Activated CD8-positive, alpha-beta T cell treated with anti-CD3 and anti-CD28 coated beads for 36 hours (primary cell): Measurements from ENCODE around the gene TNFRSF14. TPM values are rescaled to one million over a fixed set of nuclear protein-coding genes. Genes with fewer than 3 reads are reported as not detected.

Experiments
- ATAC-seq: fragments of 200-7000 bp; cut with Tn5 transposase; one replicate; pipeline ENCODE4 v1.10.0; 2021; ENCODE audit warnings: mild to moderate bottlenecking, moderate library complexity
- CTCF ChIA-PET: fragments of 350-600 bp; sonication (Branson Sonifier 250); formaldehyde crosslinking; loops from one replicate; lab custom pipeline; 2021; ENCODE audit warnings: antibody characterized with exemption; lab: Charles Lee
- POLR2A ChIA-PET: fragments of 350-600 bp; sonication (Branson Sonifier 250); formaldehyde crosslinking; loops from one replicate; lab custom pipeline; 2021; ENCODE audit warnings: antibody characterized with exemption; lab: Charles Lee
- DNase-seq: peaks from one replicate; pipeline ENCODE4 v3.0.0-alpha.2; 2020
- H3K27ac Mint-ChIP-seq: one replicate; pipeline ENCODE4 v1.8.0; 2021; ENCODE audit warnings: mild to moderate bottlenecking, mixed read lengths
- H3K27me3 Mint-ChIP-seq: one replicate; pipeline ENCODE4 v1.8.0; 2021; ENCODE audit warnings: mixed read lengths
- H3K36me3 Mint-ChIP-seq: one replicate; pipeline ENCODE4 v1.8.0; 2021; ENCODE audit warnings: low read depth, mixed read lengths
- H3K4me1 Mint-ChIP-seq: one replicate; pipeline ENCODE4 v1.8.0; 2021; ENCODE audit warnings: low read depth, mixed read lengths
- H3K4me3 Mint-ChIP-seq: one replicate; pipeline ENCODE4 v1.8.0; 2021; ENCODE audit warnings: mild to moderate bottlenecking, moderate library complexity, mixed read lengths
- H3K9me3 Mint-ChIP-seq: one replicate; pipeline ENCODE4 v1.8.0; 2021; ENCODE audit warnings: mixed read lengths
- intact Hi-C: fragments of 100-400 bp; cut with micrococcal nuclease; formaldehyde crosslinking; loops from one replicate; pipeline ENCODE4 v1.10.0; 2022
- total RNA-seq, 2 experiments: library from RNA; stranded (reverse); gene quantifications; one replicate each; pipeline ENCODE4 v1.2.3, GENCODE V29; 2021
- TF ChIP-seq, protein P1 (sequence below): fragments of 200-600 bp; IDR thresholded peaks from one replicate; pipeline ENCODE4 v1.8.0; 2022; ENCODE audit warnings: antibody characterized with exemption, mild to moderate bottlenecking

TNFRSF14 gene
- total RNA-seq, 2 experiments from 2014 or later, result 134 to 140 TPM

DNA sequence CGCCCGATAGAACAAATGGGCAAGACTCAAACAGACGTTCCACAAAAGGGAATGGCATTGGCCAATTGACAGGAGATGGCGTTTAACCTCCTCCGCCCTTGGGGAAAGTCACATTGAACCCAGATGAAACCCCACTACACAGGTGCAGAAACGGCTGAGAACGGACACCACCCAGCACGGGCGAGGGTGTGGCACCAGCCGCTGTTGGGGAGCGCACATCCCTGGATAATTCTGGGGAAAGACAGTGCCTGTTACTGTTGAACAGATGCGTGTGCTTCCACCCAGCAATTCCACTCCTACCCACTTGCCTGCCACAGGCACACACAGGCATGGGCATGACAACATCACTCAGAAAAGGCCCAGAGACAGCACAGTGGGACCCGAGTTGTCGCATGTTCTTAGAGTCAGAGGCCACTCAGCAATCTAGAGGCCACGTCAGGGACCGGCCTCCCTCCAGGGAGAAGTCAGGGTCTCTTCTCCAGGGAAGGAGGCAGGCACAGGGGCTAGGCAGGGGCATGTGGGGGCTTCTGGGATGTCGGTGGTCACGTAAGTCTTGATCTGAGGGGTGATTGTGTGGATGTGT lies 45.6 kb downstream of the TNFRSF14 start:
- Mint-ChIP-seq H3K4me3 (no peak overlapping the region), H3K27ac (no peak overlapping the region), H3K4me1 (no peaks in the 10 kb centered on the region), H3K36me3 (no peaks in the 10 kb centered on the region), H3K9me3 (peaks cover 7% of the 10 kb centered on the region), H3K27me3 (no peaks in the 10 kb centered on the region)
- intact Hi-C loops, result no loop called here
- TF ChIP-seq, protein P1, sequence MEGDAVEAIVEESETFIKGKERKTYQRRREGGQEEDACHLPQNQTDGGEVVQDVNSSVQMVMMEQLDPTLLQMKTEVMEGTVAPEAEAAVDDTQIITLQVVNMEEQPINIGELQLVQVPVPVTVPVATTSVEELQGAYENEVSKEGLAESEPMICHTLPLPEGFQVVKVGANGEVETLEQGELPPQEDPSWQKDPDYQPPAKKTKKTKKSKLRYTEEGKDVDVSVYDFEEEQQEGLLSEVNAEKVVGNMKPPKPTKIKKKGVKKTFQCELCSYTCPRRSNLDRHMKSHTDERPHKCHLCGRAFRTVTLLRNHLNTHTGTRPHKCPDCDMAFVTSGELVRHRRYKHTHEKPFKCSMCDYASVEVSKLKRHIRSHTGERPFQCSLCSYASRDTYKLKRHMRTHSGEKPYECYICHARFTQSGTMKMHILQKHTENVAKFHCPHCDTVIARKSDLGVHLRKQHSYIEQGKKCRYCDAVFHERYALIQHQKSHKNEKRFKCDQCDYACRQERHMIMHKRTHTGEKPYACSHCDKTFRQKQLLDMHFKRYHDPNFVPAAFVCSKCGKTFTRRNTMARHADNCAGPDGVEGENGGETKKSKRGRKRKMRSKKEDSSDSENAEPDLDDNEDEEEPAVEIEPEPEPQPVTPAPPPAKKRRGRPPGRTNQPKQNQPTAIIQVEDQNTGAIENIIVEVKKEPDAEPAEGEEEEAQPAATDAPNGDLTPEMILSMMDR, result no peak
- ATAC-seq (no peak), DNase-seq (no peak)
- CTCF ChIA-PET, result no interaction called here
- POLR2A ChIA-PET, result no interaction called here

DNA sequence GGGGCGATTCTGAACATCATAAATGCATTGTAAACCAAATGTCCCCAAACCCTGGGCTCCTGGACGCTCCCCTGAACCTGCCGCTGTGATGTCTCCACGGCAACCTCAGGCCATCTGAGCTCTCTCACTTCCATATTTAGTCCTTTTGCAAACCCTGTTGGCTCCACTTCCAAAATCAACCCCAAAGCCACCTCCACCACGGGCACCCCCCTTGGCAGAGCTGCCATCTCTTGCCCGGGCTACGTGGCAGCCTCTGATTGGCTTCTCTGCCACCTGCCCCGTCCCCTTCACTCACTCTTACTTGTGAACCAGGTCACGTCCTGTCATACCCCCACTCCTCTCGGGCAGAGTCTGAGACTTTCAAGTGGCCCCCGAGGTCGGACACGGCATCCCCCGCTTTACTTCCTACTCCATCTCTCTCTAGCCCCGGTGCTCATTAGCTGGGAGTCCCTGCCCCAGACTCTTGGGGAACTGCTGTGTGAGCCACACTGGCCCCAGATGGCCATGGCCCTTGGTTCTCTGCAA lies 46.2 kb downstream of the TNFRSF14 start:
- no peaks in the 10 kb centered on the region for H3K4me1 Mint-ChIP-seq
- ChIA-PET CTCF (no interaction called here), POLR2A (no interaction called here)
- TF ChIP-seq, protein P1, result no peak
- H3K27ac Mint-ChIP-seq, result no peak overlapping the region
- ATAC-seq (no peak), DNase-seq (no peak)
- H3K9me3 Mint-ChIP-seq, result peaks cover 7% of the 10 kb centered on the region
- H3K4me3 Mint-ChIP-seq, result no peak overlapping the region
- intact Hi-C loops, result no loop called here
- no peaks in the 10 kb centered on the region for H3K27me3 Mint-ChIP-seq
- no peaks in the 10 kb centered on the region for H3K36me3 Mint-ChIP-seq

DNA sequence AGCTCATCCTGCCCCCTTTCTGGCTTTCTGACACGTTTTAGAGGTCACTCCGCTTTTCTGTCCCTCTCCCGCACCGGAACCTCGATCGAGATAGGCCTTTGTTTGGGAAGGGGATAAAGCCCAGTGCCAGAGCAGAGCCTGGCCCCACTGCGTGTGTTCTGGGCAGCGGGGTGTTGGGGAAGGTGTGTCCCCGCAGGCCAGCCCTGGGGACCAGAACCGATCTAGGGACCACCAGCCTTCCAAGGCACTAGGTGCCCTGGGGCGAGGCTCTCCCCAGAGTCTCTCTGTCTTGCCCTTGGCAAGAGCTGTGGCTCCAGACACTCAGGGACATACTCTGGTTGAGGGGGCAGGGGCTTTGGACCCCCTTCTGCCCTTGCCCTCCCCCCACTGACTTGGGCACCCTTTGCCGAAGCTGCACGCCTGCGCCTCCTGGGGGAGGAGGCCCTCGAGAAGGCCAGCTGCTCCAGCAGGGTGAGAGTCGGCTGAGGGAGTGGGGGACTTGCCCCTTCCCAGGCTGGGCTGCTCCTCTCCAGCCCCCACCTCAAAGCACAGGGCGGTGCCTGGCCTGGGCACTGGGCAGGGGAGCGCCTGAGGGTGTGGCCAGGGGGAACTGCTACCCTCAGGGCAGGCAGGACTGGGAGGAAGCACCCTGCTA lies 46.8 kb downstream of the TNFRSF14 start:
- intact Hi-C loops, result no loop called here
- no peak for DNase-seq
- no peak for ATAC-seq

DNA sequence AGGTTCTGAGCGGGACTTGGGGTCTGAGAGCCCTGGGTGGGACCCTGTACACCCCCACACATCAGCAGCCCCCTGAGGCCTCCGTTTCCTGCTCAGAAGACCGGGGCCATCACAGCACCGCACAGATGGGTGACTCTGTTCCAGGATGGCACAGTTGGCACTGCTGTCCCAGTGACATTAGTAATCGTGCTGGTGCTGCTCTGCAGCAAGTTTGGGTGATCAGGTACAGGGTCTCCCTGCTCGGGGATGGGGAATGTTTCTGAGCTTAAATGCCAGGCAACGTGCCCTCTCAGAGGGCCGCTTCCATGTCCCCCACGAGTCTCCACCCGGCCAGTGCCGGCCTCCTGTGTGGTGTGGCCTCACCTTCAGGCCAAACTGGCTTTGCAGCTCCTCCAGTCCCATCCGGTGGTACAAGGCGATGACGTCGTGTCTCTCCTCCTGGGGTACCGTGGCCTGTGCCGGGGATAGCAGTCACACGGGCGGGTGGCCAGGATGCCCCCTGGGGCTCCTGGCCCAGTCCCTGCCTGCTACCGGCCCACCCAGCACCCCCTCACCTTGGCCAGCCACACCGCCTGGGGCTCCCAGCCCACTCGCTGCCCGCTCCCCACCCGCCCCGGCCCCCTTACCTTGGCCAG lies 47.5 kb downstream of the TNFRSF14 start:
- Mint-ChIP-seq H3K27me3 (no peaks in the 10 kb centered on the region), H3K9me3 (peaks cover 2% of the 10 kb centered on the region), H3K27ac (no peak overlapping the region), H3K4me1 (no peaks in the 10 kb centered on the region), H3K4me3 (no peak overlapping the region), H3K36me3 (no peaks in the 10 kb centered on the region)
- ChIA-PET CTCF (no interaction called here), POLR2A (no interaction called here)
- DNase-seq, result no peak
- TF ChIP-seq, protein P1, result no peak
- ATAC-seq, result no peak
- intact Hi-C loops, result no loop called here

More for the DNA sequence above, 46.8 kb downstream of the TNFRSF14 start:
- H3K27me3 Mint-ChIP-seq, result no peaks in the 10 kb centered on the region
- no peak overlapping the region for H3K4me3 Mint-ChIP-seq
- no peaks in the 10 kb centered on the region for H3K36me3 Mint-ChIP-seq
- peaks cover 7% of the 10 kb centered on the region for H3K9me3 Mint-ChIP-seq
- no peaks in the 10 kb centered on the region for H3K4me1 Mint-ChIP-seq
- H3K27ac Mint-ChIP-seq, result no peak overlapping the region
- CTCF ChIA-PET, result no interaction called here
- TF ChIP-seq, protein P1, result no peak
- POLR2A ChIA-PET, result no interaction called here
